ENCODE data around the gene GRM8.

GRCh38 chr7:126426652-126427051, 826.1 kb downstream of the GRM8 start:
- TF ChIP-seq CTCF (conservative IDR thresholded peaks at IDR 0.05) (no peak), ZFX (IDR thresholded peaks at IDR 0.05) (no peak)
